ENCODE measurements around the gene EDRF1. TPM values are rescaled to one million over a fixed set of nuclear protein-coding genes. Genes with fewer than 3 reads are reported as not detected.

Gene EDRF1
- total and polyA plus RNA-seq, 2 of the 8 experiments (the other 6 are each of a cell fraction or from before 2014, with no cell fraction given) = 19.9 to 37.8 TPM

GRCh38 chr10:125684581-125684980 is 34.9 kb upstream of the EDRF1 start (continued):
- TF ChIP-seq KDM5A (IDR thresholded peaks at IDR 0.05; ENCODE audit: low read length) (no peak), MAX (IDR thresholded peaks at IDR 0.05) (no peak), CBX5 (IDR thresholded peaks at IDR 0.05; ENCODE audit: low read depth, low read length) (no peak), EP300 (IDR thresholded peaks at IDR 0.05; ENCODE audit: borderline replicate concordance in 1 of 2, low read depth in 2 of 2, low read length in 2 of 2) (no peak), CBX8 (IDR thresholded peaks at IDR 0.05; ENCODE audit: borderline replicate concordance, low read depth, low read length) (no peak), MAFK (IDR thresholded peaks at IDR 0.05; ENCODE audit: low read depth, low read length) (no peak), POLR2A (IDR thresholded peaks at IDR 0.05; ENCODE audit: control extremely low read depth in 1 of 2, low read depth in 2 of 2, low read length in 2 of 2) (no peak), KDM4A (IDR thresholded peaks at IDR 0.05; ENCODE audit: low read depth, low read length, severe bottlenecking) (no peak), POLR2AphosphoS5 (IDR thresholded peaks at IDR 0.05; ENCODE audit: low read depth, low read length) (no peak), TBP (IDR thresholded peaks at IDR 0.05; ENCODE audit: low read depth, low read length) (no peak)
